Heart right ventricle (tissue), 16 donors: ENCODE measurements around the gene ACSS2. TPM values are rescaled to one million over a fixed set of nuclear protein-coding genes. Genes with fewer than 3 reads are reported as not detected.

ENCODE experiments used
- ATAC-seq, 8 donors: fragments of 200-7000 bp; cut with Tn5 transposase; one replicate each; pipeline ENCODE4 v1.9.1; 2020; ENCODE audit warnings: mild to moderate bottlenecking in 8 of 8, moderate library complexity in 8 of 8, moderate number of reproducible peaks in 1 of 8
- DNase-seq, 2 donors: peaks; one replicate each; pipeline ENCODE4 v3.0.0-alpha.2; 2020
- H3K27ac ChIP-seq, 10 donors: fragments of 200-600 bp; sonication (generic) in 2 of 10; one replicate each; pipeline versions ENCODE4 v1.5.0 to v1.8.0; 2020 to 2022; ENCODE audit warnings: mild to moderate bottlenecking in 3 of 10
- H3K27me3 ChIP-seq, 7 donors: fragments of 200-600 bp; one replicate each; pipeline ENCODE4 v1.8.0; 2021 to 2022; ENCODE audit warnings: mild to moderate bottlenecking in 2 of 7
- H3K36me3 ChIP-seq, 9 donors: fragments of 200-600 bp; sonication (generic) in 1 of 9; one replicate each; pipeline versions ENCODE4 v1.5.0 to v1.8.0; 2020 to 2022; ENCODE audit warnings: mild to moderate bottlenecking in 2 of 9
- H3K4me1 ChIP-seq, 9 donors: fragments of 200-600 bp; sonication (generic) in 1 of 9; one replicate each; pipeline versions ENCODE4 v1.5.0 to v1.8.0; 2020 to 2022; ENCODE audit warnings: mild to moderate bottlenecking in 4 of 9
- H3K4me3 ChIP-seq, 10 donors: fragments of 200-600 bp; sonication (generic) in 2 of 10; one replicate each; pipeline versions ENCODE4 v1.5.0 to v1.8.0; 2020 to 2022; ENCODE audit warnings: mild to moderate bottlenecking in 7 of 10, moderate library complexity in 2 of 10
- H3K9me3 ChIP-seq, 11 donors: fragments of 200-600 bp in 10 of 11; sonication (generic) in 2 of 11; one replicate each; pipeline versions ENCODE4 v1.5.0 to v1.8.0; 2013 to 2022; ENCODE audit warnings: mild to moderate bottlenecking in 2 of 11, control low read depth in 1 of 11, moderate library complexity in 1 of 11
- CTCF ChIP-seq, 9 donors: fragments of 200-600 bp; sonication (generic) in 2 of 9; IDR thresholded peaks; one replicate each; pipeline versions ENCODE4 v1.5.0 to v1.8.0; 2021 to 2022; ENCODE audit warnings: antibody characterized with exemption in 9 of 9, mild to moderate bottlenecking in 5 of 9, moderate library complexity in 1 of 9
- WGBS, 2 donors: extraction: QIAGEN DNeasy Blood & Tissue Kit; methylation state at CpG; one replicate each; pipeline ENCODE4 v1.1.7; 2013; ENCODE audit warnings: inconsistent platforms in 1 of 2; 5-methylcytosine and 5-hydroxymethylcytosine counted together
- intact Hi-C, 10 donors: fragments of 100-400 bp; cut with DNase I; formaldehyde crosslinking; loops; one replicate each; pipeline versions ENCODE4 v1.11.1 to v1.14.2; 2022
- polyA plus RNA-seq, 2 donors: library from polyadenylated mRNA; stranded (reverse); fragments of 200-250 nt; gene quantifications; one replicate each; pipeline ENCODE4 v1.2.3, GENCODE V29; 2013
- total RNA-seq, 10 donors: library from RNA; stranded (reverse); fragmentation: NEBNext Ultra II Directional in 3 of 10; extraction: Animal tissue kit (Norgen Biotek cat#: 25700) in 3 of 10; gene quantifications; one replicate each; pipeline versions ENCODE4 v1.2.1 to v1.2.4, GENCODE V29; 2021 to 2023
- donor health status: Arrhythmogenic right ventricular cardiomyopathy.
- donor health status: ischemic (EF 13 %, LVEDD 7.1; RV severe dilation, severe dysfunction).
- donor health status: healthy with polysubstance abuse.
- donor health status: DM: no; HTN: yes; CAD: no.
- donor health status: DM: no; HTN: no; CAD: no.
- donor health status: ischemic (EF 25% LVEDD 6.9; RV normal size, moderate dysfunction).
- donor health status: ischemic (EF 25% LVEDD 5.7; RV mildly dilated, moderate dysfunction).
- donor health status: healthy.
- donor health status: DM: yes; HTN: yes; CAD: no.
- donor health status: Ischemic cardiomyopathy.
- donor health status: ischemic (EF 35%, LVEDD 5.7; RV mildly dilated, moderate dysfunction).
- donor health status: nonischemic (EF 11% LVEDD 7.7; RV severe dilation, severe dysfunction).
- donor health status: DM: yes; HTN: yes; CAD: no.
- donor health status: PGD.
- donor health status: ischemic (EF 29% LVEDD 5.4; RV normal size, mild dysfunction).
- donor health status: nonischemic (EF 23%, LVEDD 6.1; RV moderate dilation, normal function).

The ACSS2 gene
- total and polyA plus RNA-seq, 12 donors: 65.4 to 213 (median 104) TPM

GRCh38 chr20:34834459-34834893 is 41.9 kb upstream of the ACSS2 start:
- TF ChIP-seq CTCF (IDR thresholded peaks at IDR 0.05): peak; percentile 11 to 62 (median 50)
- Histone ChIP-seq H3K36me3 (no peaks in the 10 kb centered on the region), H3K27ac (no peak overlapping the region), H3K9me3 (no peaks in the 10 kb centered on the region), H3K4me3 (no peak overlapping the region), H3K27me3 (no peaks in the 10 kb centered on the region), H3K4me1 (peaks cover 0 to 5% (median 0%) of the 10 kb centered on the region in 9 donors)
- WGBS, 2 donors: 50 to 61% methylated on average over 6 of the region's 6 CpGs
- ATAC-seq (peak in 3 of 8 donors; percentile 39 to 58 (median 43)), DNase-seq (no peak)
- intact Hi-C loops: loop anchor here in 8 of 10 donors (5.0 to 10.0 kb wide), 6 partner anchors 370 to 610 kb away; partner anchors contain the start of gene MMP24OS (in 3 of the 8)

- Histone ChIP-seq H3K27me3 (no peaks in the 10 kb centered on the region), H3K4me3 (no peak overlapping the region), H3K27ac (no peak overlapping the region), H3K36me3 (peaks cover 0 to 12% (median 0%) of the 10 kb centered on the region in 9 donors), H3K9me3 (no peaks in the 10 kb centered on the region), H3K4me1 (no peaks in the 10 kb centered on the region)
- DNase-seq (no peak), ATAC-seq (no peak)
- 52 to 53% methylated on average over 2 of the region's 2 CpGs for WGBS, 2 donors
- intact Hi-C loops: no loop called here
- no peak for TF ChIP-seq CTCF (IDR thresholded peaks at IDR 0.05)
Measured at GRCh38 chr20:34842143-34842542, 34.3 kb upstream of the ACSS2 start.

GRCh38 chr20:34843421-34843820 is 33.0 kb upstream of the ACSS2 start:
- no peak overlapping the region for H3K27ac ChIP-seq
- no peaks in the 10 kb centered on the region for H3K27me3 ChIP-seq
- H3K4me1 ChIP-seq: no peaks in the 10 kb centered on the region
- peaks cover 0 to 19% (median 0%) of the 10 kb centered on the region in 9 donors for H3K36me3 ChIP-seq
- ATAC-seq (no peak), DNase-seq (no peak)
- intact Hi-C loops: no loop called here
- H3K9me3 ChIP-seq: no peaks in the 10 kb centered on the region
- no peak for TF ChIP-seq CTCF (IDR thresholded peaks at IDR 0.05)
- no peak overlapping the region for H3K4me3 ChIP-seq
- WGBS, 2 donors: 90 to 95% methylated on average over 2 of the region's 2 CpGs

- no peaks in the 10 kb centered on the region for H3K9me3 ChIP-seq
- no peak for ATAC-seq
- DNase-seq: no peak
- no peaks in the 10 kb centered on the region for H3K27me3 ChIP-seq
- intact Hi-C loops: no loop called here
- 94 to 99% methylated on average over 5 of the region's 5 CpGs for WGBS, 2 donors
- H3K4me1 ChIP-seq: no peaks in the 10 kb centered on the region
- H3K27ac ChIP-seq: no peak overlapping the region
- H3K4me3 ChIP-seq: no peak overlapping the region
- TF ChIP-seq CTCF (IDR thresholded peaks at IDR 0.05): no peak
- H3K36me3 ChIP-seq: peaks cover 0 to 70% (median 21%) of the 10 kb centered on the region in 9 donors
Measured at GRCh38 chr20:34848597-34848996, 27.8 kb upstream of the ACSS2 start.
